Astrocyte of the cerebellum (primary cell): Measurements from ENCODE around the gene GGACT.

ENCODE experiments used
- DNase-seq: peaks from one replicate; pipeline ENCODE4 v3.0.0-alpha.2; 2011; ENCODE audit warnings: low read depth
- H3K4me3 ChIP-seq: 2 replicates; pipeline ENCODE4 v1.5.1; 2011; ENCODE audit warnings: mild to moderate bottlenecking, low read depth, low read length, moderate library complexity
- CTCF ChIP-seq: IDR thresholded peaks from 2 replicates; pipeline ENCODE4 v1.5.1; 2012; ENCODE audit warnings: low read length, low read depth, moderate library complexity, mild to moderate bottlenecking; ENCODE audit errors: missing control alignments
- in situ Hi-C: cut with HindIII; loops from 2 replicates; pipeline ENCODE4 v1.10.0; 2017; ENCODE audit warnings: low sequenced_read_pairs

Gene GGACT

GRCh38 chr13:100513171-100513570, 75.4 kb downstream of the GGACT start:
- H3K4me3 ChIP-seq = no peak overlapping the region
- in situ Hi-C loops = loop anchor here (10.0 kb wide), 1 partner anchor 528 kb away; the partner anchor contains the start of gene ZIC2
- no peak for TF ChIP-seq CTCF

GRCh38 chr13:100512422-100512821, 76.2 kb downstream of the GGACT start:
- no peak for TF ChIP-seq CTCF
- in situ Hi-C loops = loop anchor here (10.0 kb wide), 1 partner anchor 528 kb away; the partner anchor contains the start of gene ZIC2
- DNase-seq = no peak
- no peak overlapping the region for H3K4me3 ChIP-seq

More at GRCh38 chr13:100513171-100513570, 75.4 kb downstream of the GGACT start:
- no peak for DNase-seq

GRCh38 chr13:100511466-100511865, 77.1 kb downstream of the GGACT start:
- in situ Hi-C loops = loop anchor here (10.0 kb wide), 1 partner anchor 527 kb away; the partner anchor contains the start of gene ZIC2
- TF ChIP-seq CTCF = no peak
- H3K4me3 ChIP-seq = no peak overlapping the region
- DNase-seq = no peak

- no peak overlapping the region for H3K4me3 ChIP-seq
- no peak for DNase-seq
- in situ Hi-C loops = loop anchor here (10.0 kb wide), 1 partner anchor 526 kb away; the partner anchor contains the start of gene ZIC2
- TF ChIP-seq CTCF = no peak
Observed at GRCh38 chr13:100510208-100510957, 78.2 kb downstream of the GGACT start.

GRCh38 chr13:100508996-100509395, 79.6 kb downstream of the GGACT start:
- DNase-seq = no peak
- TF ChIP-seq CTCF = no peak
- in situ Hi-C loops = no loop called here
- no peak overlapping the region for H3K4me3 ChIP-seq

- H3K4me3 ChIP-seq = no peak overlapping the region
- in situ Hi-C loops = no loop called here
- TF ChIP-seq CTCF = no peak
- DNase-seq = no peak
Observed at GRCh38 chr13:100508455-100508854, 80.1 kb downstream of the GGACT start.
